ENCODE results near the gene MAGEA12.
"Not testable (repeated sequence)": the region's sequence is repeated elsewhere in the genome, so short reads cannot be mapped to it uniquely, and the experiment has no call there.

The MAGEA12 gene

GRCh38 chrX:152733261-152733975 lies at the start of gene MAGEA12, which contains the start of gene CSAG1:
Gene MAGEA12 (plus strand): TSS chrX:152733757. CDS start chrX:152736162, 2,405 bp downstream.
Gene CSAG1 (minus strand): TSS chrX:152733721. CDS start chrX:152732460, 1,261 bp downstream.
- no peak for TF ChIP-seq CTCF (conservative IDR thresholded peaks at IDR 0.05; ENCODE audit: low read depth, low read length)
- no peak for DNase-seq (ENCODE audit: low read depth)
- H3K4me3 ChIP-seq (ENCODE audit: low read length): no peak within 1 kb of the TSS

- DNase-seq (ENCODE audit: low read depth); H3K4me3 ChIP-seq (ENCODE audit: low read length): not testable (repeated sequence)
These were observed 35.3 kb upstream of the MAGEA12 start, which contains the start of gene MAGEA3 for GRCh38 chrX:152697952-152698931. Gene MAGEA3 (plus strand): TSS chrX:152698794. CDS start chrX:152700833, 2,039 bp downstream.

GRCh38 chrX:152700390-152700789 lies 33.2 kb upstream of the MAGEA12 start:
- not testable (repeated sequence) for DNase-seq (ENCODE audit: low read depth); H3K4me3 ChIP-seq (ENCODE audit: low read length)

GRCh38 chrX:152706500-152706899 lies 27.1 kb upstream of the MAGEA12 start:
- DNase-seq (ENCODE audit: low read depth); H3K4me3 ChIP-seq (ENCODE audit: low read length): not testable (repeated sequence)

GRCh38 chrX:152709173-152709572 lies 24.4 kb upstream of the MAGEA12 start, which contains the start of gene CSAG2:
Gene CSAG2 (minus strand): TSS chrX:152709273. CDS start chrX:152709112, 161 bp downstream.
- not testable (repeated sequence) for DNase-seq (ENCODE audit: low read depth); H3K4me3 ChIP-seq (ENCODE audit: low read length)

- not testable (repeated sequence) for DNase-seq (ENCODE audit: low read depth); H3K4me3 ChIP-seq (ENCODE audit: low read length)
These were observed 20.4 kb upstream of the MAGEA12 start for GRCh38 chrX:152713195-152713594.

- DNase-seq (ENCODE audit: low read depth); H3K4me3 ChIP-seq (ENCODE audit: low read length): not testable (repeated sequence)
These were observed 19.5 kb upstream of the MAGEA12 start, which contains the start of gene MAGEA2B for GRCh38 chrX:152713815-152714787. Gene MAGEA2B (plus strand): TSS chrX:152714628. CDS start chrX:152717107, 2,479 bp downstream.

- DNase-seq (ENCODE audit: low read depth): no peak
These were observed 8.1 kb upstream of the MAGEA12 start for GRCh38 chrX:152725409-152725808.

GRCh38 chrX:152734143-152734858 lies 744 bp downstream of the MAGEA12 start:
- not testable (repeated sequence) for DNase-seq (ENCODE audit: low read depth); H3K4me3 ChIP-seq (ENCODE audit: low read length)

More at GRCh38 chrX:152725409-152725808, 8.1 kb upstream of the MAGEA12 start:
- no peak overlapping the region for H3K4me3 ChIP-seq (ENCODE audit: low read length)
- TF ChIP-seq CTCF (conservative IDR thresholded peaks at IDR 0.05; ENCODE audit: low read depth, low read length): no peak

GRCh38 chrX:152735101-152735500 lies 1.5 kb downstream of the MAGEA12 start:
- TF ChIP-seq CTCF (conservative IDR thresholded peaks at IDR 0.05; ENCODE audit: low read depth, low read length): no peak

More at GRCh38 chrX:152735101-152735500, 1.5 kb downstream of the MAGEA12 start:
- no peak overlapping the region for H3K4me3 ChIP-seq (ENCODE audit: low read length)
- no peak for DNase-seq (ENCODE audit: low read depth)
